Germinal center (tissue), 1 donor: Measurements from ENCODE around the gene MYO7B.

Experiments
- DNase-seq: peaks from one replicate; pipeline ENCODE4 v3.0.0; 2012; ENCODE audit warnings: mixed read lengths, low spot score

MYO7B gene

GRCh38 chr2:127664065-127664894 is 128.8 kb downstream of the MYO7B start:
- DNase-seq, result no peak

DNA sequence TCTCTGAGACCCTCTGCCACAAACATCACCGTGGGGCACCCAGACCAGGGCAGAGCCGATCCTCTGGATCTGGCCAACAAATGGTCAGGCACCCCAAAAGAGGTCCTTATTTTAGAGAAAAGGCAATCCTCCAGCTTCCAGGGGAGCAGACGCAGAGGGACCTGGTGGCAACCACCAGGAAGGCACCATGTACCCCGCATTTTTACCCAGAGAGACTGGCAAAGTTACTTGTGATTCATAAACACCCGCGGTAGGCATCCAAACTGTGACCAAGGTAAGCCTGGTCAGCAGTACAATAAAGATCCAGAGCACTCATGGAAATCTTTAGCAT is 129.4 kb downstream of the MYO7B start:
- no peak for DNase-seq

DNA sequence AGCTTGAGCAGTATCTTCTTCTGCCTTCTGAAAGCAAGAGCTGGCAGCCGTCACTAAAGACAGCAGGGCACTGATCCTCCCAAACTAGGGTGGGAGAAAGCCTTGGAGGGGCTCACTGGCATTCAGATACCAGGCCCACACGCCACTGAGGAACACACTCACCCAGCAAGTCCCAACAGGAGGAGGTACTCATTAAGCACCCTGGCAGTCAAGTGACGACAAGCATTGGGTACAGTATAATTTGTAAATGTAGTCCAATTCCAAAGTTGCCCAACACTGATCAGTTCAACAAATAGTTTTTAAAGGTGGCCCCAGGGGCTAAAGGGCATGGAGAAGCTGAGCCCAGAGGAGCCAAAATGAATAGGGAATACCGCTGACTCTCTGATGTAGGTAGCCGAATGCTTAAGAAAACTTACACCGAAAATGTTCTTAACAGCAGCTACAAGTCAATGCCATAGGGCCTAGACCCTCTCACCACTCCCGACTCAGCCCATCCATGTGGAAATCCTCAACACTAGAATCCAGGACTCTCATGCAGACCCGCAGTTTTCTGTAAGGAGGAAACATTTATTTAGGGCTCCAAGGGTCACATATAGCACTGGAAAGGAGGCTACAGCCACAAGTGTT is 129.9 kb downstream of the MYO7B start:
- DNase-seq, result no peak

DNA sequence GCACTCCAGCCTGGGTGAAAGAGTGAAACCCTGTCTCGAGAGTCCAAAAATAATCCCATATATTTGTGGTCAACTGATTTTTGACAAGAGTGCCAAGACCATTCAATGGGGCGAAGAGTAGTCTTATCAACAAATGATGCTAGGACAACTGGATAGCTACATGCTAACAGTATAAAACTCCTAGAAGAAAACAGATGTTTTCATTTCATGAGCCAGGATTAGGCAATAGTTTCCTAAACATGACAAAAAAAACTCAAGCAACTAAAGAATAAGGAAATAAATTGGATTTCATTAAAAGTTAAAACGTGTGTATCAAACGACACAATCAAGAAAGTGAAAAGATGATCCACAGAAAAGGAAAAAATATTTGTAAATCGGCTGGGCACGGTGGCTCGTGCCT is 133.6 kb downstream of the MYO7B start:
- DNase-seq, result no peak

DNA sequence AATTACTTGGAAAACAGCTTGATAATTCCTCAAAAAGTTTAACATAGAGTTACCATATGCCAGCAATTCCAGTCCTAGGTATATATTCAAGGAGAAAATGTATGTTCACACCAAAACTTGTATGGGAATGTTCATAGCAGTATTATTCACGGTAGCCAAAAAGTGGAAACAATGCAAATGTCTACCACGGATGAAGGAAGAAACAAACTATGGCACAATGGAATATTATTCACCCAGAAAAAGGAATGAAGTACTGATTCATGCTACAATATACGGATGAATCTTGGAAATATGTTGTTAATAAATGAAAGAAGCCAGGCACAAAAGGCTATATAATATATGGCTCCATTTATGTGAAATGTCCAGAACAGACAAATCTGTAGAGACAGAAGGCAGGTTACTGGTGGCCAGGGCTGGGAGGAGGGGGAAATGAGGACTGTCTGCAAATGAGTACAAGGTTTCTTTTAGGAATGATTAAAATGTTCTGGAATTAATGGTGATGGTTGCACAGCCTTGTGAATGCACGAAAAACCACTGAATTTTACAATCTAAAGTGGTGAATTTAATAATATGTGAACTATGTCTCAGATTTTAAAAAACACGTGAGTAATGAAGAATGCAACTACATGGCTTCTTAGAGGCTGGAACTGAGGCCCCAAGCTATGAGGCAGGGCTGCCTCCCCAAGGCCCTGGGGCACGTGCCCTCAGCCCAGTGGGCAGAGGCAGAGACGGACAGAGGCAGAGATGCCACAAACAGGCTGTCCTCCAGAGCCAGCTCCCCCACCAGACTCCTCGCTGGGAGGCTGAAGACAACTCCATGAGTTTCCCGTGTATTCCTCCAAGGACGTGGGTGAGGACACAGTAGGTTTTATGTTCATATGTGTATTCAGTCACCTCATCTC is 134.8 kb downstream of the MYO7B start:
- no peak for DNase-seq

DNA sequence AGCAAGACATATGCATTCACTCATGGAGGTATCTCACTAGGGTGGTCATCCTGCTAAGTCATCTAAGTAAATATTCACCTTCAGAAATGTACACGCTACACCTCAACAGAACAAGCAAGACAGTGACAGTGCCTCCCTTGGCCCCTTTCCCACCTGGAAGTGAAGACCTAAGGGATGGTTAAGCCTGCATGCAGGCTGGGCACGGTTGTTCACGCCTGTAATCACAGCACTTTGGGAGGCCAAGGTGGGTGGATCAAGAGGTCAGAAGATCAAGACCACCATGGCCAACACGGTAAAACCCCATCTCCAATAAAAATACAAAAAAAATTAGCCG is 135.4 kb downstream of the MYO7B start:
- no peak for DNase-seq

DNA sequence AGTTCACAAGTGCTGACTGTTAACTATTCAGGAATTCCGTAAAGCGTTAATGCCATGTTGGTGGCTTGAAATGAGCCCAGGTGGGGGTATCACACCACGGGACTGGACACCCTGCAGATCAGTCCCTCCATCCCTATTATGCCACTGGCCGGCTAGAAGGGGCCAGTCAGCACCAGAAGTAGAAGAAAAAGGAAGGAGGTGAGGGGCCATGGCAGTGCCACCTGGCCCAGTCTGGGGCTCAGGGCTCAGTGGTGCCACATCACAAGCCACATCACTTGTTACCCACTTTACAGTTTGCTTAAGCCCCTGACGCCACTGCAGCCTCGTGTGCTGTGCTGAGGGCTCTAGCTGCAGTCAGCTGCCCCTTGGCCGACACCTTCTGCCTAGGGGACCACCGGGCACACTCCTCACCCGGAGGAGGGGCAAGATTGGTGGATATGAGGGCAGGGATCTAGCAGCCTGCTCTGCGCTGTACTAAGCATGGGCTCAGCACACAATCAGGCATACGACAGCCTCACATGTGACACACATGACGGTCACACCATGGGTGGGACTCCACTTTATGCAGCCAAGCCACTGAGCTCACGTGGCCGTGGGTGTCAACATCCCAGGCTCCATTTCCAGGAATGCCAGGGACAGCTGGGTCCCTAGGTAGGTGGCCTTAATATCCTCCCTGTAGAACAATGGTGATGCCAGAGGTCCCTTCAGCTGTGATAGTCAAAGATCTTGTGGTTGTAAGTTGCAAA is 136.2 kb downstream of the MYO7B start:
- DNase-seq, result no peak

DNA sequence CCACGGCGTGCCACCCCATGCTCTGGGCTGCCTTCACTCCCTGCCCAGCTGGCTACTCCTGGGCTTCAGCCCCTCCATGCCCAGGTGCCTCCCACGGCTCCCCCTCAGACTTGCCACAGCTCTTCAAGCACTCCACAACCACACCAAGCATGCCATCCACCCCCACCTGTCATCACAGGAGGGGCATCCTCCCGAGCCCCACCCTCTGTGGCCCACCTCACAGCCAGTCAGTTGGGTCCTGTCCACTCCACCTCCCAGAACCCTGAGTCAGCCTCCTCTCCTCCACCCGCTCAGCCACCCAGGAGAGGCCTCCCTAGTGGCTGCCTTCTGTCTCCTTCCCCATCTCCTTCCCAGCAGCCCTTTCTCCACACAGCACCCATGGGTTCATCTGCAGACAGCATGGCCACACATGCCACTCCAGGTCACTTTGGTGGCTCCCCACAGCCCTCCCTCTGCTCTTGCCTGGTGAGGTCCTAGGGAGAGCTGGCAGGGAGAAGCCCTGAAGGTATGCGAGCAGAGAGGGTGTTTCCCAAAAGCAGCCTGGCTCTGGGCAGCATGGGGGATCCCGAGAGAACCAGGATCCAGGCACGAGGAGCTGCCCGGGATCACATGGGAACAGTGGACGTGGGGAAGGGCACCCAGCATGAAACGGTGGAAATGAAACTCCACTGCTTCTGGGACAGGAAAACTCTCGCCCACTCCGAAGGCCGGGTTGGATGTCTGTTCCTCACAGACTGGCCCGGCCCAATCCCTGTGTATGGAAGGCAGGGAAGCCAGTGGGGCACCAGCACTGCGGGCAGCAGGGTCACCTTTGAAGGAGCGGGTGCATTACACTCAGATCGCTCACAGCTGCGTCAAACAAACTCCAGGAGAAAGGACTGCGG is 137.1 kb downstream of the MYO7B start:
- DNase-seq, result no peak

GRCh38 chr2:127673291-127674069 is 138.0 kb downstream of the MYO7B start:
- DNase-seq, result no peak

DNA sequence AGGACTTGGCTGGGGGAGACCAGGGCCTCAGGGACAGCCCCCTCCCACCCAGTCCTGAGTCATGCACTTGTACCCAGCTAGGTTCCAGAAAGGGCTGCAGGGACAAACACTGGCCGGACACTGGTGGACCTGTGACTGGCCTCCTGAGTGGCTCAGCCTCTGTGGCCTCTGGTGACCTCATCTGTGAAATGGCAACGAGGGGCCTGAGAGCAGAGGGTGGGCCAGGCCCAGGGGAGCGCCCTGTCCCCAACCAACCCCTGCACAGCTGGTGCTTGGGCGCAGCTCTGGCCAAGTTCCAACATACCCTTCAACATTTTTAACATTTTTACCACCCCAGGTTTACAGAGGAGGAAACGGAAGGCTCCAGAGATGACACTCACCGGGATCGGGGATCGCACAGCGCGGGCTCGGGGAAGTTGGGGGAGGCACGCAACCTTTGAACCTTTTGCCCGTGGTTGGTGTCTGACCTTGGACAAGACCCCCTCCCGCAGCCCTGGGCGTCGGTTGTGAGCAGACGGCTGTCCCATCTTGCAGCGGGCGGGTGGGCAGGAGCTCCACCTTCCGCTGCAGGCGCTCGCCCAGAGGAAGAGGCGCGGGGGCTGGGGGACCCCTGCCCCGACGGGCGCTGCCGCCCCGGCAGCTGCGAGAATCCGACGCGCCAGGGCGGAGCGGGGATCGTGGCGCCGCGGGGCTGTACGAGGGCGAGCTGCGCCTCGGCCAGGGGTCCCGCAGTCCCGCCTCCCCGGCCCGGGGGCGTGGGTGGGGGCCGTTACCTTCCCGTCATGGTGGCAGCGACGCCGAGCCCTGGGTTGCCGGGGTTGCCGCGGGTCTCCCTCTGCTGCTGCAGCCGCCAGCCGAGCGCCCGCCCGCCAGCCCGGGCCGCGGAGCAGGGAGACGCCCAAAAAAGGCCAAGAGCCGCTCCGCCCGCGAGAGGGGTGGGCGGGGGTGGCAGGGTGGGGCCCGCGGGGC is 139.0 kb downstream of the MYO7B start:
- DNase-seq, result no peak

DNA sequence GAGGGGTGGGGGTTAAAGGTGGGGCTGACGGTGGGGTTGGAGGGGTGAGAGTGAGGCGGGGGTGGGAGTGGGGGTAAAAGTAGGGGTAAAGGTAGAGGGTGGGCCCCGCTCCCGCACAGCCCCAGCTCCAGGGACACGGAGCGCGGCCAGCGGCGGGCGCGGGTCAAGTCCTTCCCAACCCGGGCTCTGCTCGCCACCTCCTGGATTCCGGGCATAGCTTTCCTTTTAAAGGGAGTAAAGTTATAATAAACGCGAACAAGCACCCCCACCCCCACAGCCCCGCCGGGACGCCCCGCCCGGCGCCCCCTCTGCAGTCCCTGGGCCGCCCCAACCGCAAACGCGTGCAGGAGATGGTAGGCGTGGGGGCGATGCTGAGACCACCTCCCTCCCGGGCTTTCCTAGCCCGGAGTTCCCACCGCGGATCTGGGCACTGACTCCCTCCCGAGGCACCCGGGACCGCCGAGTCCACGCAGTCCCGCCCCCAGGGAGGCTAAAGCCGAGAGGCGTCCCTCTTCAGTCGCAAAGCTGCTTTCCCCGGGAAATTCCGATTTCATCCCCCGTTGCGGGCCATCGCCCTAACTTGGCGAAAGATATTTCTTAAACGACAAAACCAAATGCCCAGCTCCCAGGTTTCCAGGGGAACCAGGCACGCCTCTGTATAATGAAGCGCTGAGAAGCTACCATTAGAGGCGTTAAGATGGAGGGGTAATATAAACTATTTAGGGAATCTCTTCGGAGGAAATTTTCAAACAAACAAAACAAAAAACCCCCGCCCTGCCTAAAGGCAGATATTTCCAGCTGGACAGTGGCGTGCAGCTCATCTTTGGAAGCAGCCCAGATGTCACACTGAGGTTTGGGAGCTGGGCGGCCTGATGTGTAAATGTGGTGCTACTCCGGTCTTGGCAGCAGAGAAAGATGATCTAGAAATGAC is 140.1 kb downstream of the MYO7B start, which contains the start of gene LIMS2:
Gene LIMS2, minus strand, starts transcription at position 200 of the 931 bp plus-strand sequence. CDS start 506 bp downstream, outside the sequence.
- DNase-seq, result no peak

- DNase-seq, result no peak
Measured at GRCh38 chr2:127676906-127677305, 141.4 kb downstream of the MYO7B start.

GRCh38 chr2:127678531-127678930 is 143.0 kb downstream of the MYO7B start:
- no peak for DNase-seq

- no peak for DNase-seq
Measured at GRCh38 chr2:127678991-127679390, 143.5 kb downstream of the MYO7B start.

DNA sequence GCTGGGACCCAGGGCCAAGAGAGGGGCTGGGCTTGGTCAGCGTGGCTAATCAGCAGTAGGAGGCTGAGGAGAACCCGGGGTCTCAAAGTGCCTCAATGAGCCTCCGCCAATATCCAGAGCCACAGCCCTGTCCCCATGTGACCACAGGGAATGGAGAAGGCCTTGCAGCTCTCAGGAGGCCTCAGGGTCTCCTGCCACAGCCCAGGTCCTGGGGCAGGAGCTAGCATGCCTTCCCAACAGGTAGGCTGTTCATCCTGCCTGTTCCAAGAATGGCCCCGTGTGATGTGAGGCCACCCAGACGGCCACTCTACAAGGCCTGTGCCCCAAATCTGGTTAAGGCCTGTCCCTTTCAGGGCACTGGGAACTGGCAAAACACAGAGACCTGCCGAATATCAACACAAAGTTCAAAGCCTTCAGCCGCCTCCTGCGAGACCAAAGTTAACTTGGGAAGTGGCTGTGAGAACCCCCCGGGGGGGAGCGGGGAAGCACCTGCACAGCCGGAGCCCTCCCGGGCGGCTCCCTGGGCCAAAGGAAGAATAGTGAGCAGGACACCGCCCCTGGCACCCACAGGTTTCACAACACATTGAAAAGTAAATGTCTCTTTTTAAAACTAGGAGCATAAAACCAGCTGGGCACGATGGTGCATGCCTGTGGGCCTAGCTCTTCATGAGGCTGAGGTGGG is 144.3 kb downstream of the MYO7B start:
- no peak for DNase-seq

DNA sequence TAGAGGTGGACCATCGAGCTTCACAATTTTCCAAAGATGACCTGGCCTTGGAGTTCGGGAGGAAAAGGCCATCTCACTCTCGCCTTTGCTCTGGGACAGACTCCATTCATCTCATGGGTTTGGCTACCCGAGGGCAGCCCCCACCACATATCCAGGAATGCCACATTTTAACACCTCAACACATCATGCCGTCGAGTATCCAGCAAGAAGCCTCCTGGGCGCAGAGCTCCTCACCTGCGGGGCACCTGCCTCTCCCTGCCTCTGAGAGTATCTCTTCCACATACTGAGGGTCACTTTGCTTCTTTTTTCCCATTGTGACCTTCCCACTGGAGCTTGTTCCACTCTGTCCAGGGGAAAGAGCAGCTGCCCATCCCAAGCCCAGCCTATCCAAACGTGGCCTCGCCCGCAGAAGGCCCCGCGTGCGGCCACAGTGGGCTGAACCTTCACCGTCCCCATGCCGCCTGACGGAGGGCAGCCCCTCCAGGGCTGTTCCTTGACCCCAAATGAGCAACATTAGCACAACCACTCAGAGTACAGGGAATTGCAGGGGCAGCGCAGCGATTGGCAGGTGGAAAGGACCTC is 145.3 kb downstream of the MYO7B start:
- no peak for DNase-seq

DNA sequence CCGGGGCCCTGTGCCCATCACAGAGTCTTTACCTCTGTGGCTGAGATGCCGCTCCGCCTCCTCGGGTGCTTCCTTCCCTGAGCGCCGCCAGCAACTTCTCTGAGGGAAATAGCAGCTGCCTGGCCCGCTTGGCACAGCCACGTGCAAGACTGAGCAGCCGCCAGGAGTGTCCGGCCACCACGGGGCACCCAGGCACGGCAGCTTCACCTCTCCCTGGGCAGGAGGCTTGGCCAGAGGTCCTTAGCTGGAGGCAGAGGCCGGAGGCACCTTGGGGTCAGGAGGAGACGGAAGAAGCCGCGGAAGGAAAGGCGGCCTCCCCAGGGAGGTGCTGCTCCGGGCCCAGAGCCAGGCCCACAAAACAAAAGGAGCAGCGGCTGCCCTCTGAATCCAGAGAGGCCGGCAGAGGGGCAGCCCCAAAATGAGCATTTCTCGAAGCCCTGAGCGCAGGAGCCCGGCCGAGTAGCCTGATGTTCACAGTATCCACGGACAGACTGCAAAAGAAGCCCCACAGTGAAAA is 145.9 kb downstream of the MYO7B start:
- DNase-seq, result no peak
